Uterus (tissue), 4 donors: Measurements from ENCODE around the gene UPF3B. TPM values are rescaled to one million over a fixed set of nuclear protein-coding genes. Genes with fewer than 3 reads are reported as not detected.

Source experiments
- DNase-seq, 2 donors: peaks; one replicate each; pipeline ENCODE4 v3.0.0-alpha.2; 2019 to 2020
- H3K27ac ChIP-seq, 2 donors: fragments of 200-600 bp; sonication (generic); 1 replicate in 1 of 2; 2 replicates in 1 of 2; pipeline ENCODE4 v1.5.1; 2016 to 2018
- H3K27me3 ChIP-seq, 2 donors: fragments of 200-600 bp; sonication (generic); one replicate each; pipeline ENCODE4 v1.5.1; 2018 to 2019; ENCODE audit warnings: control low read depth in 1 of 2
- H3K36me3 ChIP-seq, 2 donors: fragments of 200-600 bp; sonication (generic); one replicate each; pipeline ENCODE4 v1.5.1; 2019; ENCODE audit warnings: control low read depth in 1 of 2
- H3K4me1 ChIP-seq, 2 donors: fragments of 200-600 bp; sonication (generic); one replicate each; pipeline ENCODE4 v1.5.1; 2018 to 2019; ENCODE audit warnings: control low read depth in 1 of 2
- H3K4me3 ChIP-seq, 2 donors: fragments of 200-600 bp; sonication (generic); 1 replicate in 1 of 2; 2 replicates in 1 of 2; pipeline ENCODE4 v1.5.1; 2018 to 2019; ENCODE audit warnings: mild to moderate bottlenecking in 1 of 2
- H3K9me3 ChIP-seq, 2 donors: fragments of 200-600 bp; sonication (generic); one replicate each; pipeline ENCODE4 v1.5.1; 2019; ENCODE audit warnings: control low read depth in 1 of 2
- CTCF ChIP-seq, 4 experiments: fragments of 200-600 bp in 2 of 4; fragments of 450-650 bp in 2 of 4; sonication (generic) in 2 of 4; IDR thresholded peaks; one replicate each; pipeline ENCODE4 v1.5.1; 2016 to 2019; ENCODE audit warnings: antibody characterized with exemption in 4 of 4, mild to moderate bottlenecking in 2 of 4, moderate library complexity in 1 of 4
- POLR2A ChIP-seq, 2 donors: fragments of 450-650 bp; IDR thresholded peaks; one replicate each; pipeline ENCODE4 v1.6.1; 2016; ENCODE audit warnings: antibody characterized with exemption in 2 of 2, mild to moderate bottlenecking in 1 of 2, moderate library complexity in 1 of 2
- intact Hi-C: fragments of 100-400 bp; cut with DNase I; formaldehyde crosslinking; loops from one replicate; pipeline ENCODE4 v1.15.1; 2023; ENCODE audit warnings: low total_unique reads
- total RNA-seq, 4 donors: library from RNA; depleted of rRNA in 3 of 4; stranded (reverse); fragments of >200 nt in 3 of 4; gene quantifications; one replicate each; pipeline versions ENCODE4 v1.1.0 to v1.2.4, GENCODE V29; 2014 to 2023
- donor health status: DM: yes; HTN: yes; CAD: no.

UPF3B gene
- total RNA-seq, 4 donors from 2014 or later: 1.8 to 9.8 (median 2.7) TPM

GRCh38 chrX:119887721-119888425 lies 35.1 kb upstream of the UPF3B start:
- no peak overlapping the region for H3K27ac ChIP-seq
- no peaks in the 10 kb centered on the region for H3K27me3 ChIP-seq
- no peaks in the 10 kb centered on the region for H3K9me3 ChIP-seq
- peak overlapping the region in 1 of 2 donors; percentile 23 for H3K4me3 ChIP-seq
- TF ChIP-seq CTCF (IDR thresholded peaks at IDR 0.05): peak in 3 of 4 experiments; percentile 7 to 28 (median 17)
- TF ChIP-seq POLR2A (IDR thresholded peaks at IDR 0.05): no peak
- no peaks in the 10 kb centered on the region for H3K36me3 ChIP-seq
- peak; percentile 24 to 37 for DNase-seq
- intact Hi-C loops: no loop called here
- no peaks in the 10 kb centered on the region for H3K4me1 ChIP-seq

DNA sequence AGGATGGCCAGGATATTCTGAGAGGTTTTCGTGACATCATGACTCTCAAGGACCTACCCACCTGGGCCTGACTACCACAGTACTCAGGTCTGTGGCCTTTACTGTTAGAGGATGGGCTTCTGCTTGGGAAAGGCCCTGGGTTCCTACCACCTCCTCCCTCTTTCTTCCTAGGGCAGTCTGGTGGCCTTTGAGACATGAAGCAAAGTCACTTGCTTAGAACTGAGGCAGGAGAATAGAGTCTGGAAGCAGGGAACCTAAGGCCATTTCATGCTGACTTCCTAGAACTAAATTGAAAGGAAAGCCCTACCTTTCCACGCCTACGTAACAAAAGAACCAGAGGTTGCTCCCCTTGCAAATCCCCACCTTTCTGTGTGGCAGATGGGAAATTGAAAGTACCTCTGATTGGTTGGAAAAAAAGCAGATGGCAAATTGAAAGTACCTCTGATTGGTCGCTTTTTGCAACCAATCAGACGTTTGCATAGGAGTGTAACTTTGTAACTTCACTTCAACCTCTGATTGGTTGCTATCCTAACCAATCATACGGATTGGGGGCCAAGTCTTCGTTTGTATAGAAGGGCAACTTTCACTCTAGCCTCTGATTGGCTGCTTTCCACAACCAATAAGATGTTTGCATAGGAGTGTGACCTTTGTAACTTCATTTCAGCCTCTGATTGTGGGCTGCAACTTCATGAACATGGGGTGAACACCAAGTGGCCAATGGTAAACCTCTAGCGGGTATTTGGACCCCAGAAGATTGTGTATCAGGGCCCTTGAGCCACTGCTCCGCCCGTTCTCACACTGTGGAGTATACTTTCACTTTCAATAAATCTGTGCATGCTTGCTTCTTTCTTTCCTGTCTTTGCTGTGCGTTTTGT lies 33.0 kb upstream of the UPF3B start:
- Histone ChIP-seq H3K27me3 (no peaks in the 10 kb centered on the region), H3K9me3 (no peaks in the 10 kb centered on the region), H3K4me3 (no peak overlapping the region), H3K27ac (no peak overlapping the region), H3K4me1 (no peaks in the 10 kb centered on the region), H3K36me3 (no peaks in the 10 kb centered on the region)
- intact Hi-C loops: no loop called here
- no peak for DNase-seq
- TF ChIP-seq CTCF (IDR thresholded peaks at IDR 0.05) (no peak), POLR2A (IDR thresholded peaks at IDR 0.05) (no peak)

DNA sequence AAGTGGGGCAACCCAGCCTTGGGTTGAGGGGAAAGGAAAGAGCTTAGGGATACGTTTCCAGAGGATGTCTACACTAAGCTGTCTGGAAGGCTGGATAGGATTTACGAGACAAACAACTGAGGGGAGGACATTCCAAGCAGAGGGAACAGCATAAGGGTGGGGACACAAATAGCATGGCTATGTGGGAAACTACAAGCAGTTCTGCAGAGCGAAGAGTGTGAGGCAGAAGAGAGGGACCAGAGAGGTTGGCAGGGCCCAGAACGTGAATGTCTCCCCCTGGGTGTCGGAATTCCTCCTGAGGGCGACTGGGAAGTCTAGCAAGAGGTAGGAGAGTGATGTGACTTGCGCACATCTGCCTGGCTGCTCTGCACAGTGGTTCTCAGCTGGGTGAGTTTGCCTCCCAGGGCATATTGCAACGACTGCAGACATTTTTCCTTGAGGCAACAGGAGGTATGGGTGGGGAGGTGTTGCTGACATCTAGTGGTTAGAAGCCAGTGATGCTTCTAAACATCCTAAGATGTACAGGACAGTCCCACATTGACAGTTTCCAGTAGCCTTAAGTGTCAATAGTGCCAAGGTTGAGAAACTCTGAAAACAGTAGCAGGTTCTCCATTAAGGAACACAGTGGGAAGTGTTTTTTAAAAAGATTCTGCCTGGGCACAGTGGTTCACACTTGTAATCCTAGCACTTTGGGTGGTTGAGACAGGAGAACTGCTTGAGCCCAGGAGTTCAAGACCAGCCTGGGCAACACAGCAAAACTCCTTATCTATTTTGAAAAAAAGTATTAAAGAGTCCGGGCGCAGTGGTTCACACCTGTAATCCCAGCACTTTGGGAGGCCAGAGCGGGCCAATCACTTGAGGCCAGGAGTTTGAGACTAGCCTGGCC lies 28.0 kb upstream of the UPF3B start:
- Histone ChIP-seq H3K9me3 (no peaks in the 10 kb centered on the region), H3K27me3 (no peaks in the 10 kb centered on the region), H3K4me1 (no peaks in the 10 kb centered on the region), H3K4me3 (no peak overlapping the region), H3K36me3 (no peaks in the 10 kb centered on the region), H3K27ac (no peak overlapping the region)
- intact Hi-C loops: no loop called here
- TF ChIP-seq CTCF (IDR thresholded peaks at IDR 0.05) (peak; percentile 27 to 51 (median 35)), POLR2A (IDR thresholded peaks at IDR 0.05) (no peak)
- DNase-seq: no peak

GRCh38 chrX:119880076-119880475 lies 27.3 kb upstream of the UPF3B start:
- no peak overlapping the region for H3K4me3 ChIP-seq
- no peaks in the 10 kb centered on the region for H3K9me3 ChIP-seq
- H3K4me1 ChIP-seq: no peaks in the 10 kb centered on the region
- TF ChIP-seq POLR2A (IDR thresholded peaks at IDR 0.05) (no peak), CTCF (IDR thresholded peaks at IDR 0.05) (no peak)
- intact Hi-C loops: no loop called here
- no peaks in the 10 kb centered on the region for H3K27me3 ChIP-seq
- DNase-seq: no peak
- H3K36me3 ChIP-seq: no peaks in the 10 kb centered on the region
- no peak overlapping the region for H3K27ac ChIP-seq
